Measurements from ENCODE around the gene SPATA31A7.
"Not testable (repeated sequence)": the region's sequence is repeated elsewhere in the genome, so short reads cannot be mapped to it uniquely, and the experiment has no call there.

Gene SPATA31A7

DNA sequence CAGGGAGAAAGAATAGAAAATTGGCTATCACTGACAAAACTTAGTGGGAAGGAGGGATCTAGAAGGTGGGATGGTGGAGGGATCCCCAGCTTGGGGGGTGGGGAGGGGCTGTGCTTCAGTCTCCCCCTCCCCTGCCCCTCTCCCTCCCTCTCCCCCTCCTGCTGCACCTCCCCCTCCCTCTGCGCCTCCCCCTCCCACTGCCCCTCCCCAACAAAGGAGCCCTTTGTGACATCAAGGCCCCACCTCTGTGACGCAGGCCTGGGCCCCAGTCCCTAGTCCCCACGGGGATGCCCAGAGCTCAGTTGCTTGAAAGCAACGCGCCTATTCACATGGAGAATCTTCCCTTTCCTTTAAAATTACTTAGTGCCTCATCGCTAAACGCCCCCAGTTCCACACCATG is at the start of gene SPATA31A7:
TSS of gene SPATA31A7 (plus strand) at position 301 of the 400 bp plus-strand sequence. CDS start at position 330, 29 bp downstream.
- DNase-seq = not testable (repeated sequence)

DNA sequence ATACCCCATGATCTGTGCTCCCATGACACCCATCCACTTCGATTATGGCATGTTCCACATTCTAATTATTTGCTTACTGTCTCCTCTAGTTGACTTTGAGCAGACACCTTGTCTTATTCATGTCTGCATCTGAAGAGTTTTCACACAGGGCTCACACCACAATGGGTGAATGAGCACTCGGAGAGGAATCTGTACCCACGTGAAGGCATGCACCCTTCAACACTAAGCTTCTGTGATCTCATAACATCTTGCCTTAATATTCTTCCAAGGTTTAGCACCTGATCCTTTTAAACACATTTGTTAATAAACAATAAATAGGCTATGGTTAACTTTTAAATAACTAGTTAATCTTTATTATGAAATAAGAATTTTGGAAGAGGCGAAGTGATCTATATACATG is 36.6 kb downstream of the SPATA31A7 start:
- not testable (repeated sequence) for DNase-seq

All from NCI-H1048 (cell line).